Activated T-cell treated with anti-CD3 and anti-CD28 coated beads for 48 hours (primary cell): ENCODE measurements around the gene COPZ2.
A peak's percentile ranks its signal among the peaks of the same experiment; 100 is the strongest.
"Not testable (repeated sequence)": the region's sequence is repeated elsewhere in the genome, so short reads cannot be mapped to it uniquely, and the experiment has no call there.

ENCODE experiments used
- DNase-seq: peaks from one replicate; pipeline ENCODE4 v3.0.0-alpha.2; 2020; ENCODE audit warnings: low read depth

COPZ2 gene

GRCh38 chr17:48030531-48030930 lies 7.1 kb downstream of the COPZ2 start:
- DNase-seq: no peak

GRCh38 chr17:48028736-48029135 lies 8.9 kb downstream of the COPZ2 start:
- DNase-seq: no peak

GRCh38 chr17:48027322-48027981 lies 10.1 kb downstream of the COPZ2 start:
- DNase-seq: no peak

GRCh38 chr17:48026502-48027321 lies 10.9 kb downstream of the COPZ2 start:
- peak; percentile 68 for DNase-seq

- DNase-seq: no peak
These were observed 11.6 kb downstream of the COPZ2 start for GRCh38 chr17:48025904-48026501.

DNA sequence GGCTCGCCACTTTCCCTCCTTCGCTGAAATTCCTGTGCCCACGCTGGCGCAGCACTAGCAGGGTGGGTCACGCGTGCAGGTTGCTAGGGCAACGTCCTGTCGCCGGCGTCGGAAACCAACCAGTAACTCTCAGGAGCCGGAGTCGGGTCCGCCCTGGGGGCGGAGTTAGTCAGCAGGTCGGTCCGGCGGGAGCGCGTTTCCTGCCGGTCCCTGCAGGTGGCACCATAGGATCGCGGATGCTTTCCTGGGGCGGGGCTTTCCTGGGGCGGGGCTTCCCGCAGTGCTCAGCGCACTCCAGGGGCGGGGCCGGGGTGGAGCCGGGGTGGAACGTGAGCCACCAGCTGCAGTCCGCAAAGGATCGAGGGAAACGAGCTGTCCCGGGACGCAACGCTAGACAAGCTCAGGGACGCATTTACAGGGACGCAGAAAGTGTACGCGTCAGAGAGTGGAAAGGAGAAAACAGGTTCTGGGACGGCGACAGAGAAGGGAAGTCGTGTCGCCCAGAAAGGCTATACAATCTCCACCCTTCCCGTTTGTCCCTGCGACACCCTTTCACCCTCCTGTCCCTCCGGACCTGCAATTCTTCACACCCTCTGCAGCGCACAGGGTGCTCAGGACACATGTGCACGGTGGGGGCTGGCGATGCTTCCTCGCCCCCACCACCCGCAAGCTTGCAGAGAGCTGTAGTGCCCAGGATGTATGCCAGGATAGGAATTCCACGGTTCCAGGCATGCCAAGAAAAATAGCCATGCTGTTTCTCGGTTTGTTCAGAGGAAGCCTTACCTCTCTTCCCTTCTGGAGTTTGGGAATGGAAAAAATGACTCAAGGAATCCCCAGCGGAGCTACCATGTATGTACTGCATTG lies 12.3 kb downstream of the COPZ2 start:
- DNase-seq: peak; percentile 98

DNA sequence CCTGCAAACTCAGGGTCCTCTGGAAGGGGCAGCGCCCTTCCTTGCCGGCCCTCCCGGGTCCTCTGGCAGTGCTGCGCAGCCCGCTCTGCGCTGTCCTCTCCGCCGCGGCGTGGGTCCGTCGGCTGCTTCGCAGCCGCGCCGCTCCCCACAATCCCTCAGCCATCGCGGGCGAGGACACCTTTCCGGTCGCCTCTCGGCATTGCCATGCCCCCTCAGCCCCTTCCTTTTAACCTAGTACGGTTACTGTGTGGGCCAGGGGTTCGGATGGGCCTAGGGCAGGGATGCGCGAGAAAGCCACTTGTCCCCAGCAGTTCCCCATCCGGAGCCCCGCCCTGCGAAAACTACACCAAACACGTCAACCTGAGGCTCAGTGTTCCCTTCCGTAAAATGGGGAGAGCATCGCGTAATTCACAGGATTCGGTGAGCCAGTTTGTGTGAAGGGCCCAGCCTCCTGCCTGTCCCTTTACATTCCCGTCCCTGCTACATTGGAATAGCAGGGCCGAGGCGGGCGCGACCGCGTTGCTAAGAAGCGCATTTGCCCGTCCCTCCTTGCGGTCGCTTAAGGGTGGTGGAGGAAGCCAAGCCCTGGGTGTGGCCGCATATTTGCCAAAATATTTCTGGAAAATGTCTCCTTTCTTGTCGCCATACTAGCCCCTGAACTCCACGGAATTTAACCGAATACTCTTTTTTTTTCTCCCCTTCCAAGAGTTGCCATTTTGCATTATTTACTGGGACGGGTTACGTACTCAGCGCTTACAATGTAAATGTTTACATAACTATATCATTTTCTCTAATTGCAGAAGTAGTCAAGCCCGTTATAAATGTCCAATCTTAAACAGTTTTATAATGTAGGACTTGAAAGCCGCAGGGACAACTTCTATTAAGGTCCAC lies 13.2 kb downstream of the COPZ2 start:
- peak; percentile 34 for DNase-seq

DNA sequence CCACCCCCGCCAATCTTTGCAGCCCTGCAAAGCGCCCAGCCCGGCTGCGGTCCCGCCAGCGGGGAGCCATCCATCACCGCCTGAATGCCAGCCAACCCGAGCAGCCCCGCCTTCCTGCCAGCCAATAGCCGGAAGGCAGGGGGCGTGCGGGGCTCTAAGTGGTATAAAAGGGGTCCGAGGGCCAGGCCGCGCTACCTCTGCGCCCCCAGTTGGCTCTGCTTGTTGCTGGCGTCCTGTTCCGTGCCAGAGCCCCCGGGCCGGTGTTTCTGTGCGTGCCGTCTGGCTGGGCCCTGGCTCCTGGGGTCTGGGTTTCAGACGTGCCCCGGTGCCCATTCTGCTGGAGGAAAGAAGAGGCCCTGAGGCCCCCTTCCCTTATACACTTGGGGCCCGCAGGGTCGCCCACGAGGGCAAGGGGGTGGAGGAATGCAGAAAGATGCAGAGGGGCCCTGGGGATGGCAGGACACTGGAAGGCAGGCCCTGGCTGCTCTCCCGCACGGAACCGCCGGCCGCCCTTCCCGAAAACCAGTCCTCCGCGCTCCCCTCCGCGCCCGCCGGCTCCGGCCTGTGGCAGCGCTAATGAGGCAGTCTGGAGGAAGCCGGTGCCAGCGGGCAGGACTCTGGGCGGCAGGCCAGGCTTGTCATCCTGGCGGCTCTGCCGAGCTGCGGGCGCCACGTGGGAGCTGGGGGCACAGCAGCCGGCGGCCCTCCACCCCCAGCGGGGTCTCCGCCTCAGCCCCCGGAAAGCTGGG lies 14.0 kb downstream of the COPZ2 start:
- DNase-seq: peak; percentile 47

DNA sequence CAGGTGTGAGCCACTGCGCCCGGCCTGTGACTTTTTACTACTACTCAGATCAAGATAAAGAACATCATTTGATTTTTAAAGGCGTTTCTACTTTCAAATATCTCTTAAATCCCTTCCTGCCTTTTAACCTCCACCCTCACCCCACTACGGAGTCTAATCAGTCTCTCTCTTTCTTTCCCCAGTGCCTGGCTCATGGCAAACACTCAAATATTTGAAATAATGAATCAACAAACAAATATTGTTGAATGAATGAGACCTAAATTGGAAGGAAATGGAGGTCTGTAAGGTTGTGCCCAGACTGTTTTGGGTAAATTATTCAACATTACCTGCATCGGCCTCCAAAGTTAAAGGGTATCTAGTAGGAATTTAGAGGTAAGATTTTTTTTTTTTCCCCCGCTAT lies 14.7 kb downstream of the COPZ2 start:
- no peak for DNase-seq

- DNase-seq: no peak
These were observed 15.7 kb downstream of the COPZ2 start for GRCh38 chr17:48021934-48022333.

- DNase-seq: not testable (repeated sequence)
These were observed 19.8 kb downstream of the COPZ2 start for GRCh38 chr17:48017817-48018158.

GRCh38 chr17:48016112-48016511 lies 21.5 kb downstream of the COPZ2 start:
- DNase-seq: no peak

DNA sequence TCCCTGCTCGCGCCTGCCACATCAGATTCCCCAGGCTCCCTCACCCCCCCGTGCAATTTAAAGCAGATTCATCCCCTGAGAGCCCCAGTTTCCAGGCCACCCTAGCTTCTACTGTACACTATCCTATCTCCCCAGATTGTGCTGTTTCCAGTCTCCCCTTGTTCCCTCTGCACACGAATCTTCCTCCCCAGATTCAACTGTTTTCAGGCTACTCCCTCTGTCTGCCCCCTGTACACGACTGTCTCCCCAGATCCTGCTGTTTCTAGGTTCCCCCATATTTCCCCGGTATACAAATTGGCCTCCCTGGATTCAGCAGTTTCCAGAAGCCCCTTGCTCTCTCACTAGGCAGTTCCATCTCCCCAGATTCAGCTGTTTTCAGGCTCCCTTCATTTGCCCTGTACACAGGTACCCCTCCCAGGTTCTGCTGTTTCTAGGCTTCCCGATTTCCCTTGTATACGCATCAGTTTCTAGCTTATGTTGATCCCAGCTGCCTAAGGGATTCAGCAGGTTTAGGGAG lies 22.9 kb downstream of the COPZ2 start:
- DNase-seq: no peak

DNA sequence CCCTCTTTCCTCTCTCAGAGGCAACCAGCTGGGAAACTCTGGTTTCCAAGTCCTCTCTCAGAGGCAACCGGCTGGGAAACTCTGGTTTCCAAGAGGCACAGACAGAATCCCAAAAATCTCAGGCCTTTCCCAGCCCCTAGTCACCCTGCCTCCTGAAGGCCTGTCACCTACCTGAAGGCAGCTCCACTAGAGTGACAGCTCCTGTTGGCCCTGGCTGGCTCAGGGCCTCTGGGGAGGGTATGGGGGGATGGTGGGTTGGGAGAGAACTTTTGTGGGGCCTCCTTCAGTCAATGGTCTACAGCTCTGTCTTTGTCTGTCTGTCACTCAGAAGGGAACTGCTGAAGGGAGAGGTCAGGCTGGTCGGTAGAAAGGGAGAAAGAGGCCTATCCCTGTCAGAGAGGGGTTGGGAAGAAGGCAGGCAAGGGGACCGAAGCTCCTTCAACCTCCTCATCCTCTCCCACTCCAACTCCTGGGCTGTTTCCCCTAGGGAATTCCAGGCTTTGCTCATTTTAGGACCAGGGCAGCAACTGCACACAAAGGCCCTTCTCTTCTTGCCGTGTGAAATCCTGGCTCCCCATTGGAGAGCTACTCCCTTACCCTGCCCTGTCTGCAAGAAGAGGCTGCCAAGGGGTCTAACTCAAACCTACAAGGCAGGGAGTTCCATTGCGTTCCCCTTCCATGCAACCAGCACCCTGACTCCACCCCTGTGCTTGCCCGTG lies 23.6 kb downstream of the COPZ2 start:
- no peak for DNase-seq

DNA sequence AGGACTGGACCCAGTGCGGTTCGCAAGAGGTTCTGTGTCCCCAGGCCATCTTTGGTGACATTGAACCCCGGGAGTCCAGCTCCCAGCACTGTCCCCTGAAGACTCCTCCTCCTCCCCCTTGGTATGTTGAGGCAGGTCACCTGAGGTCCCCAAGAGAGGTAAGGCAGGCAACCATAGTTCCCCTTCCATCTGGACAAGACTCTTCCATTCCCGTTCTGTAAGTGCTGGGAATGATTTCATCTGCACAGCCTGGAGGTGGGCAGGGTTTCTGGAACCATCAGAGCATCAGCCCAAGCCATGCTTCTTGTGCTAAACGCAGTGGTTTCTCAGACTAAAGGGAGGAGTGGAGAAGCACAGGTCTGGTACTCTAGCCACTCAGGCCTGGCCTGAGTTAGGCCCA lies 24.9 kb downstream of the COPZ2 start:
- DNase-seq: no peak

DNA sequence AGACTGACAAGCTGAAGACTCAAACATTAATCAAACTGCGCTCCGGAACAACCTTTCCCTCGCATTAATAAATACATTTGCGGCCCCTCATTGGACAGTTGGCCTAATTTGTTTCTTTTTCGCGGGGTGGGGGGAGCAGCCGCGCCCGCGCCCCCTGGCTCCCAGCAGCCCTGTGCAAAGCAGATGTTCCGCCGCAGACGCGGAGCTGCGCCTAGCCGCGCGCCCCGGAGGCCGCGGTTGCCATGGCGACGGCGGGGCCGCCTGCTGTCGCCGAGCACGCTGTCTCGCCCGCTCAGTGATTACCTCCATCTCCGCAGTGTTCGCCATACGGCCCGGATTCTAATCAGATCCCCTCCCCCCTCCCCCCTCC lies 25.5 kb downstream of the COPZ2 start:
- DNase-seq: peak; percentile 65

GRCh38 chr17:48011405-48012150 lies 26.0 kb downstream of the COPZ2 start:
- DNase-seq: peak; percentile 28

- no peak for DNase-seq
These were observed 27.4 kb downstream of the COPZ2 start for GRCh38 chr17:48010193-48010592.
